ENCODE measurements around the gene GPT2.
A peak's percentile ranks its signal among the peaks of the same experiment; 100 is the strongest.
"Not testable (repeated sequence)": the region's sequence is repeated elsewhere in the genome, so short reads cannot be mapped to it uniquely, and the experiment has no call there.

Gene GPT2

DNA sequence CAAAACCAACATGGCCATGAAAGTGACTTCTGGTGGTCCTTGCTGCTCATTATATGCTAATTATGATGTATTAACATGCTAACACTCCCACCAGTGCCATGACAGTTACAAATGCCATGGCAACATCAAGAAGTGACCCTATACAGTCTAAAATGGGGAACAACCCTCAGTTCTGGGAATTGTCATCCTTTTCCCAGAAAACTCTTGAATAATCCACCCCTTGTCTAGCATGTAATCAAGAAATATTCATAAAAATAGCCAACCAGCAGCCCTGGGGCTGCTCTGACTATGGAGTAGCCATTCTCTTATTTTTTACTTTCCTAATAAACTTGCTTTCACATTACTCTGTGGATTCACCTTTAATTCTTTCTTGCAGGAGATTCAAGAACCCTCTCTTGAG is 53.4 kb downstream of the GPT2 start:
- no peak for TF ChIP-seq MYC (IDR thresholded peaks at IDR 0.05; ENCODE audit: low read depth, low read length)
- TF ChIP-seq, protein P1, sequence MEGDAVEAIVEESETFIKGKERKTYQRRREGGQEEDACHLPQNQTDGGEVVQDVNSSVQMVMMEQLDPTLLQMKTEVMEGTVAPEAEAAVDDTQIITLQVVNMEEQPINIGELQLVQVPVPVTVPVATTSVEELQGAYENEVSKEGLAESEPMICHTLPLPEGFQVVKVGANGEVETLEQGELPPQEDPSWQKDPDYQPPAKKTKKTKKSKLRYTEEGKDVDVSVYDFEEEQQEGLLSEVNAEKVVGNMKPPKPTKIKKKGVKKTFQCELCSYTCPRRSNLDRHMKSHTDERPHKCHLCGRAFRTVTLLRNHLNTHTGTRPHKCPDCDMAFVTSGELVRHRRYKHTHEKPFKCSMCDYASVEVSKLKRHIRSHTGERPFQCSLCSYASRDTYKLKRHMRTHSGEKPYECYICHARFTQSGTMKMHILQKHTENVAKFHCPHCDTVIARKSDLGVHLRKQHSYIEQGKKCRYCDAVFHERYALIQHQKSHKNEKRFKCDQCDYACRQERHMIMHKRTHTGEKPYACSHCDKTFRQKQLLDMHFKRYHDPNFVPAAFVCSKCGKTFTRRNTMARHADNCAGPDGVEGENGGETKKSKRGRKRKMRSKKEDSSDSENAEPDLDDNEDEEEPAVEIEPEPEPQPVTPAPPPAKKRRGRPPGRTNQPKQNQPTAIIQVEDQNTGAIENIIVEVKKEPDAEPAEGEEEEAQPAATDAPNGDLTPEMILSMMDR (IDR thresholded peaks at IDR 0.05; ENCODE audit: low read depth, low read length): no peak
- DNase-seq (ENCODE audit: low read depth): no peak
- no peak overlapping the region for H3K4me3 ChIP-seq (ENCODE audit: low read depth, low read length)

DNA sequence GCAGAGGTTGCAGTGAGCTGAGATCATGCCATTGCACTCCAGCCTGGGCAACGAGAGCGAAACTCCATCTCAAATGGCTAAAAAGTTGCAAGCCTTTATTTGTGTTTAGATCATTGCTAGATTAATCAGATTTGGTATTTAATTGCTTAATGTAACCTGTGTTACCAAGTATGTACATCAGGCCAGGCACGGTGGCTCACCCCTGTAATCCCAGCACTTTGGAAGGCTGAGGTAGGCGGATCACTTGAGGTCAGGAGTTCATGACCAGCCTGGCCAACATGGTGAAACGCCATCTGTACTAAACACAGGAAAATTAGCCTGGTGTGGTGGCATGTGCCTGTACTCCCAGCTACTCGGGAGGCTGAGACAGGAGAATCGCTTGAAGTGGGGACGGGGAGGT is 60.6 kb downstream of the GPT2 start:
- H3K4me3 ChIP-seq (ENCODE audit: low read depth, low read length); DNase-seq (ENCODE audit: low read depth): not testable (repeated sequence)

DNA sequence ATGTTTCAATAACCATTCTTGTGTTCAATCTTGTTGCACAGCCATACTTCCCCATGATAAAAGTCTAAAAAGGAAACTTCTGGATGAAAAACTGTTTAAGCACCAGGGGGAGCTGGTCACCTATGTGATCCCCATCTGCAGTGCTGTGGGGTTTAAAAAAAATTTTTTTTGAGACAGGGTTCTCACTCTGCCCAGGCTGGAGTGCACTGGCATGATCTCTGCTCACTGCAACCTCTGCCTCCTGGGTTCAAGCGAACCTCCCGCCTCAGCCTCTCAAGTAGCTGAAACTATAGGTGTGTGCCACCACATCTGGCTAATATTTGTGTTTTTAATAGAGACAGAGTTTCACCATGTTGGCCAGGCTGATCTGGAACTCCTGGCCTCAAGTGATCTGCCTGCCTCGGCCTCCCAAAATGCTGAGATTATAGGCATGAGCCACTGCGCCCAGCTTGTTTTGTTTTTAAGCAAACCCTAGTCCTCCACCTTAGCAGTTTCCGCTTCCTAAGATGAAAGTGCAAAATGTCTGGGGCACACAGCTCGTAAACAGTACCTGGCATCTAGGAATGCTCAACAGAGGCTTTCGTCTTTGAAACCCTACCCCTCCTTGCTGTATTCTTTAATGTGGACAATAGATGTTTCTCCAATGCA is 63.9 kb downstream of the GPT2 start:
- TF ChIP-seq, protein P2, sequence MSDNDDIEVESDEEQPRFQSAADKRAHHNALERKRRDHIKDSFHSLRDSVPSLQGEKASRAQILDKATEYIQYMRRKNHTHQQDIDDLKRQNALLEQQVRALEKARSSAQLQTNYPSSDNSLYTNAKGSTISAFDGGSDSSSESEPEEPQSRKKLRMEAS (IDR thresholded peaks at IDR 0.05; ENCODE audit: low read depth, low read length): no peak
- TF ChIP-seq, protein P1 (IDR thresholded peaks at IDR 0.05; ENCODE audit: low read depth, low read length): peak; percentile 61
- TF ChIP-seq MYC (IDR thresholded peaks at IDR 0.05; ENCODE audit: low read depth, low read length): no peak
- TF ChIP-seq POLR2A (IDR thresholded peaks at IDR 0.05; ENCODE audit: extremely low read depth, insufficient read length): no peak

DNA sequence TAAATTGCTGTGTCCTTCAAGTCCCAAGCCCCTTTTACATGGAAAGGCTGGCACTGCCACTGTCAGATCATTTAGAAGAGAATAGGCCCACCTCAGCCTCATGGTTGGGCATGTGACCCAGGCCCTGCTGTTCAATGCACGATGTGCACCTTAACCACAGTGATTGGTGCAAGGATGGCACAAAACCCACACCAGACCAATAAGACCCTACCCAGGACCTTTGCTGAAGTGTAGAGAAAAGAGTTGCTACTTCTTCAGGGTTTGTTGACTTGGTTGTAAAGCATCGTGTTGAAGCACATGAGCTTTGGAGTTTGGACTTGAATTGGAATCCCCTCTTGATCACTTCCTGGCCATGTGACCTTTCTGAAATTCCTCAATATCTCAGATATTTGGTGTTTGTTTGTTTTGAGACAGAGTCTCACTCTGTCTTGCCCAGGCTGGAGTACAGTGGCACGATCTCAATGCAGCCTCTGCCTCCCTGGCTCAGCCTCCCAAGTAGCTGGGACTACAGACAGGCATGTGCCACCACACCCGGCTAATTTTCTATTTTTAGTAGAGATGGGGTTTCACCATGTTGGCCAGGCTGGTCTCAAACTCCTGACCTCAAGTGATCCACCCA is 64.5 kb downstream of the GPT2 start:
- TF ChIP-seq, protein P1 (IDR thresholded peaks at IDR 0.05; ENCODE audit: low read depth, low read length): no peak
- TF ChIP-seq POLR2A (IDR thresholded peaks at IDR 0.05; ENCODE audit: extremely low read depth, insufficient read length): no peak
- TF ChIP-seq MYC (IDR thresholded peaks at IDR 0.05; ENCODE audit: low read depth, low read length): no peak
- TF ChIP-seq, protein P2 (IDR thresholded peaks at IDR 0.05; ENCODE audit: low read depth, low read length): no peak
- H3K4me3 ChIP-seq (ENCODE audit: low read depth, low read length): no peak overlapping the region
- DNase-seq (ENCODE audit: low read depth): no peak

More for the DNA sequence above, 63.9 kb downstream of the GPT2 start:
- no peak overlapping the region for H3K4me3 ChIP-seq (ENCODE audit: low read depth, low read length)
- DNase-seq (ENCODE audit: low read depth): peak; percentile 72

DNA sequence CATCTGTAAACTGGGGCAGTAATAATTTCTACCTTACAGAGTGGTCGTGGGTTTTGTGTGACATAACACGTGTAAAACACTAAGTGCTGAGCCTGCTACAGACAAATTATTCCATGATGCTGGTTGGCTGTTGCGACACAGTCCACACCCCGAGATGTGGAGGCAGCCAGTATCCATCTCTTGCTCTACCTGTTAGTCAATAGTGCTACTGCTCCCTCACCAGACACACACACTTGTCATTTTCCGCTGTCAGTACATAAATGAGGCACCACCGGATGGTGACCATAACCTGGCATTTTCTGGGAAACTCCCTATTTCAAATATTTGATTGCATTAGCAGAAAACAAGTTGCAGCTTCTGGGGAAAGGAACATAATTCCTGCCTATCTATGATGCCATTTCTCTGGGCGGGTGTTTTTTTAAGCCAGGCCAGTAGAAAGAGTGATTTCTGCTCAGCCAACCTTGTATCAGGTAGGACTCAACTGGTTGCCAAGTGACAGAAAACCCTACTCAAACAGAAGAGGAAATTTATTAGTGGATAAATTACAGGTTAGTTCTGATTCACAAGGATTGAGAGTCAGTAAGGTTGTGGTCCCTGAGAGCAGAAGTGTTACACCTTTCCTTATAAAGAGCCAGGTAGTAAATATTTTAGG is 65.2 kb downstream of the GPT2 start:
- H3K4me3 ChIP-seq (ENCODE audit: low read depth, low read length): no peak overlapping the region
- no peak for DNase-seq (ENCODE audit: low read depth)
- TF ChIP-seq MYC (IDR thresholded peaks at IDR 0.05; ENCODE audit: low read depth, low read length) (no peak), POLR2A (IDR thresholded peaks at IDR 0.05; ENCODE audit: extremely low read depth, insufficient read length) (no peak)
- TF ChIP-seq, protein P2 (IDR thresholded peaks at IDR 0.05; ENCODE audit: low read depth, low read length): no peak
- TF ChIP-seq, protein P1 (IDR thresholded peaks at IDR 0.05; ENCODE audit: low read depth, low read length): no peak

DNA sequence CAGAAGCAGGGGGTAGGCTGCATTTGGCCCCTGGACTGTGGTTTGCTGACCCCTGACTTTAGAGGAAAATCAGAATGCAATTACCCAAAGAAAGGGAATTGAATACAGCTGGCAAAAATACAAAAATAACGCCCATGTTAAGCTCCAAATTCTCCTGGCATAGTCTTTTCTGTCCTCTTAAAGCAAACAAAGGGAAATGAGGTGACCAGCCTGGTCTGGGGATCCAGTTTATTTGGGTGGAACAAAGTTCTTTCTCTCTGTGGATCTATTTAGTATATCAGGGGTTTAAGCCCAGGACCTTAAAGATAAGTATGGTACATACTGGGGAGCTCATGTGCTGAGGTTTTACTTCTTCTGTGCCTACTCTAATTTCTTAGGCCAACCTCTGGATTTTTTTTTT is 65.8 kb downstream of the GPT2 start:
- TF ChIP-seq MYC (IDR thresholded peaks at IDR 0.05; ENCODE audit: low read depth, low read length) (no peak), POLR2A (IDR thresholded peaks at IDR 0.05; ENCODE audit: extremely low read depth, insufficient read length) (no peak)
- TF ChIP-seq, protein P2 (IDR thresholded peaks at IDR 0.05; ENCODE audit: low read depth, low read length): no peak
- TF ChIP-seq, protein P1 (IDR thresholded peaks at IDR 0.05; ENCODE audit: low read depth, low read length): no peak

More for the DNA sequence above, 65.8 kb downstream of the GPT2 start:
- DNase-seq (ENCODE audit: low read depth): no peak
- H3K4me3 ChIP-seq (ENCODE audit: low read depth, low read length): no peak overlapping the region
